Activated naive CD4-positive, alpha-beta T cell treated with anti-CD3 and anti-CD28 coated beads for 36 hours (primary cell): ENCODE results near the gene PDXP. TPM values are rescaled to one million over a fixed set of nuclear protein-coding genes. Genes with fewer than 3 reads are reported as not detected.
"Not testable (repeated sequence)": the region's sequence is repeated elsewhere in the genome, so short reads cannot be mapped to it uniquely, and the experiment has no call there.

Experiments used
- CTCF ChIA-PET: fragments of 350-600 bp; sonication (Branson Sonifier 250); formaldehyde crosslinking; loops from one replicate; lab custom pipeline; 2021; ENCODE audit warnings: antibody characterized with exemption; lab: Charles Lee
- DNase-seq: peaks from one replicate; pipeline ENCODE4 v3.0.0-alpha.2; 2020
- H3K27ac Mint-ChIP-seq: one replicate; pipeline ENCODE4 v1.8.0; 2021; ENCODE audit warnings: mild to moderate bottlenecking, mixed read lengths
- H3K27me3 Mint-ChIP-seq: one replicate; pipeline ENCODE4 v1.8.0; 2021; ENCODE audit warnings: low read depth, mixed read lengths
- H3K36me3 Mint-ChIP-seq: one replicate; pipeline ENCODE4 v1.8.0; 2021; ENCODE audit warnings: low read depth, mixed read lengths
- H3K4me1 Mint-ChIP-seq: one replicate; pipeline ENCODE4 v1.8.0; 2021; ENCODE audit warnings: low read depth, mixed read lengths
- H3K4me3 Mint-ChIP-seq: one replicate; pipeline ENCODE4 v1.8.0; 2021; ENCODE audit warnings: mild to moderate bottlenecking, moderate library complexity, mixed read lengths
- H3K9me3 Mint-ChIP-seq: one replicate; pipeline ENCODE4 v1.8.0; 2021; ENCODE audit warnings: mixed read lengths
- intact Hi-C: fragments of 100-400 bp; cut with micrococcal nuclease; formaldehyde crosslinking; loops from one replicate; pipeline ENCODE4 v1.15.1; 2023
- total RNA-seq, 2 experiments: library from RNA; stranded (reverse); gene quantifications; one replicate each; pipeline ENCODE4 v1.2.3, GENCODE V29; 2021

Gene PDXP
- total RNA-seq, 2 experiments from 2014 or later = 17.4 to 19.2 TPM

DNA sequence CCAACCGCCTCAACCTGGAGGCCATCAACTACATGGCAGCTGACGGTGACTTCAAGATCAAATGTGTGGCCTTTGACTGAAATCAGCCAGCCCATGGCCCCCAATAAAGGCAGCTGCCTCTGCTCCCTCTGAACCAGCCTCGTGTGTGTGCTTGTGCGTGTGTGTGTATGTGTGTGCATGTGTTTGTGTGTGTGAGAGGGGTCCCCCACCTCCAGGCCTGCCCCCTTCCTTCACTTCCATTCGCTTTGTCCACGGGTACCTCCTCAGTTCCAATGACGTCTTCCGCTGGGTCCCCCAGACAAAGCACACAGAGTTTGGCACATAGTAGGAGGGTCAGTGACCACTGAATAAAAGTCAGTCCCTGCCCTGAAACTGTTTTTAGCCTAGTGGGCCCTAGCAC, 21.1 kb downstream of the PDXP start:
- H3K36me3 Mint-ChIP-seq = no peaks in the 10 kb centered on the region
- CTCF ChIA-PET = interaction anchor here (0.5 to 15.6 kb wide), 10 partner anchors 18 to 219 kb away, joined by 3 to 260 read pairs (median 8); partner anchors contain the start of genes PDXP and SH3BP1

GRCh38 chr22:37680191-37680851, 21.8 kb downstream of the PDXP start:
- Mint-ChIP-seq H3K27ac (no peak overlapping the region), H3K9me3 (no peaks in the 10 kb centered on the region), H3K4me1 (peaks cover 28% of the 10 kb centered on the region), H3K4me3 (no peak overlapping the region), H3K36me3 (no peaks in the 10 kb centered on the region), H3K27me3 (no peaks in the 10 kb centered on the region)
- no peak for DNase-seq
- intact Hi-C loops = no loop called here
- CTCF ChIA-PET = interaction anchor here (0.6 to 15.6 kb wide), 11 partner anchors 15 to 218 kb away, joined by 3 to 260 read pairs (median 8); partner anchors contain the start of genes GCAT, PDXP and SH3BP1

More for the DNA sequence above, 21.1 kb downstream of the PDXP start:
- no peak for DNase-seq
- Mint-ChIP-seq H3K4me1 (peaks cover 32% of the 10 kb centered on the region), H3K27ac (no peak overlapping the region), H3K27me3 (no peaks in the 10 kb centered on the region), H3K4me3 (peak overlapping the region; percentile 10), H3K9me3 (no peaks in the 10 kb centered on the region)
- intact Hi-C loops = loop anchor here (5.0 to 10.0 kb wide), 3 partner anchors 128 to 445 kb away; partner anchors contain the start of genes ANKRD54 and GCAT

DNA sequence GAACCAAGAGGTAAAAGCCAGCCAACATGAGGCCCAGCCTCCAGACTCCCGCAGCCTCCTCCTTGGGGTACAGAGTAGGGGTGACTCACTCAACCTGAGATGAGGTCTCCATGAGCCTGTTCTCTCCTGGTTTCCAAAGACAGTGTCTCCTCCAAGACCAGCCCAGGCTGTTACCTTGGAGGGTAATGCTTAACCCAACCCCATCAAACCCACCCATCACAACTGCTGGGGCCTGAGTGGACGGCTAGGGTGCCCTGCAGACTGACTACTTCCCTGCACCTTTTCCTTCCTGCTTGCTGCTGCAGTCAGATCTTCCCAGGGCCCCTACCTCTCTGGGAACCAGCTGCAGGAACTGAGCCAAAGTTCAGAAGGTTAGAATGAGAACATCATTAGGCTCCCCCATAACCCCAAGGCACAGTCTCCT, 22.5 kb downstream of the PDXP start:
- CTCF ChIA-PET = interaction anchor here (1.0 to 15.6 kb wide), 16 partner anchors 10 to 141 kb away, joined by 3 to 260 read pairs (median 6); partner anchors contain the start of genes GCAT, PDXP and SH3BP1
- Mint-ChIP-seq H3K4me3 (no peak overlapping the region), H3K27ac (no peak overlapping the region), H3K9me3 (no peaks in the 10 kb centered on the region), H3K36me3 (no peaks in the 10 kb centered on the region), H3K27me3 (no peaks in the 10 kb centered on the region), H3K4me1 (peaks cover 26% of the 10 kb centered on the region)
- intact Hi-C loops = loop anchor here (1.0 kb wide), 4 partner anchors 20 to 73 kb away; partner anchors contain the start of gene GGA1
- DNase-seq = no peak

- Mint-ChIP-seq H3K4me3 (no peak overlapping the region), H3K27me3 (no peaks in the 10 kb centered on the region), H3K4me1 (peaks cover 26% of the 10 kb centered on the region), H3K36me3 (peaks cover 2% of the 10 kb centered on the region), H3K27ac (peak overlapping the region; percentile 61), H3K9me3 (no peaks in the 10 kb centered on the region)
- peak; percentile 86 for DNase-seq
- CTCF ChIA-PET = interaction anchor here (0.7 to 15.6 kb wide), 18 partner anchors 11 to 142 kb away, joined by 3 to 260 read pairs (median 6); partner anchors contain the start of genes GCAT, PDXP and SH3BP1
- intact Hi-C loops = loop anchor here (1.0 kb wide), 4 partner anchors 20 to 73 kb away; partner anchors contain the start of gene GGA1
Measured at GRCh38 chr22:37681556-37682049, 23.1 kb downstream of the PDXP start.

- H3K4me3 Mint-ChIP-seq = no peak overlapping the region
- no peaks in the 10 kb centered on the region for H3K27me3 Mint-ChIP-seq
- H3K9me3 Mint-ChIP-seq = no peaks in the 10 kb centered on the region
- H3K27ac Mint-ChIP-seq = no peak overlapping the region
- peaks cover 17% of the 10 kb centered on the region for H3K36me3 Mint-ChIP-seq
- H3K4me1 Mint-ChIP-seq = peaks cover 35% of the 10 kb centered on the region
- DNase-seq = no peak
- CTCF ChIA-PET = interaction anchor here (0.7 to 15.6 kb wide), 7 partner anchors 27 to 143 kb away, joined by 3 to 260 read pairs (median 10); partner anchors contain the start of genes GGA1, PDXP and SH3BP1
- intact Hi-C loops = no loop called here
Measured at GRCh38 chr22:37684803-37685615, 26.5 kb downstream of the PDXP start.

- H3K9me3 Mint-ChIP-seq = no peaks in the 10 kb centered on the region
- peak; percentile 81 for DNase-seq
- H3K36me3 Mint-ChIP-seq = peaks cover 25% of the 10 kb centered on the region
- peaks cover 32% of the 10 kb centered on the region for H3K4me1 Mint-ChIP-seq
- no peaks in the 10 kb centered on the region for H3K27me3 Mint-ChIP-seq
- H3K27ac Mint-ChIP-seq = peak within 1 kb of the TSS; percentile 85
- H3K4me3 Mint-ChIP-seq = peak within 1 kb of the TSS; percentile 92
- CTCF ChIA-PET = interaction anchor here (1.0 to 15.6 kb wide), 5 partner anchors 43 to 79 kb away, joined by 3 to 260 read pairs (median 3); partner anchors contain the start of gene SH3BP1
- intact Hi-C loops = loop anchor here (1.0 to 2.0 kb wide), 2 partner anchors 61 to 78 kb away; partner anchors contain the start of gene GGA1
Measured at GRCh38 chr22:37686002-37686982, 27.8 kb downstream of the PDXP start, which contains the start of gene NOL12. NOL12 (plus strand) TSS chr22:37686343; CDS start chr22:37686393, 50 bp downstream.

- H3K4me3 Mint-ChIP-seq = no peak overlapping the region
- no peak overlapping the region for H3K27ac Mint-ChIP-seq
Measured at GRCh38 chr22:37690407-37690806, 31.9 kb downstream of the PDXP start.

GRCh38 chr22:37690901-37691504, 32.5 kb downstream of the PDXP start:
- CTCF ChIA-PET = no interaction called here

More at GRCh38 chr22:37690407-37690806, 31.9 kb downstream of the PDXP start:
- peaks cover 27% of the 10 kb centered on the region for H3K4me1 Mint-ChIP-seq
- CTCF ChIA-PET = no interaction called here
- intact Hi-C loops = no loop called here
- DNase-seq = no peak
- H3K36me3 Mint-ChIP-seq = peaks cover 43% of the 10 kb centered on the region
- H3K9me3 Mint-ChIP-seq = no peaks in the 10 kb centered on the region
- no peaks in the 10 kb centered on the region for H3K27me3 Mint-ChIP-seq

DNA sequence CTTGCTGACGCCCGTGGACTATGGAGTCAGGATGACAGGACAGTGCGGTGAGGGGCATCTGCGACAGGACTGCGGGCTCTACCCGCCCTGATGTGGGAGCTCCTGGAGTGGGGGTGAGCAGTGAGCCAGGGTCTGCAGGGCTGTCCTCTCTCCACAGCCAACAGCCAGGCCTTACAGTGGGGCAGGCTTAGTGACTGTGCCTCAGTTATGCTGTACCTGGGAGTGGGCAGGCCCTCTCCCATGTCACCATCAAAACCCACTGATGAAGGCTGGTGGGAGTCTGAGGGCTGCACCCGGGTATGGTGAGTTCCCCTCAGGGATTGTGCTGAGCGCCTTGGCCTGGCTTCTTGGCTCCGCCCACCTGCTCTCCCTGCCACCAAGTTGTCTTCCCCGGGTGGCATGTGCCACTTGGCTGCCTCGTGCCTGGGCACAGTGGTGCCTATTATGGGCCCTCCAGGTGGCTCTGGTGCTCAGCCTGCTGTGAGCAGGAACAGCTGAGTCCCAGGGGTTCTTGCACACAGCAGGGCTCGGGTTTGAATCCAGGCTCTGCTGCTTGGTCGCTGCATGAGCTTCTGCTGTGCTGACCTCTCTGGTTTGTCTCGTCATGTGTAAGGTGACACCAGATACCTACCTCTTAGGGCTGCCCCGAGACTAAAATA, 34.2 kb downstream of the PDXP start:
- CTCF ChIA-PET = interaction anchor here (0.8 to 1.7 kb wide), 2 partner anchors 11 to 86 kb away, joined by 3 to 5 read pairs; no protein-coding TSS in a partner anchor
- intact Hi-C loops = no loop called here
- Mint-ChIP-seq H3K27ac (no peak overlapping the region), H3K4me3 (no peak overlapping the region), H3K27me3 (no peaks in the 10 kb centered on the region), H3K9me3 (no peaks in the 10 kb centered on the region), H3K36me3 (peaks cover 41% of the 10 kb centered on the region), H3K4me1 (peaks cover 28% of the 10 kb centered on the region)
- no peak for DNase-seq

More at GRCh38 chr22:37690901-37691504, 32.5 kb downstream of the PDXP start:
- intact Hi-C loops = no loop called here
- Mint-ChIP-seq H3K9me3 (no peaks in the 10 kb centered on the region), H3K27me3 (no peaks in the 10 kb centered on the region), H3K27ac (no peak overlapping the region), H3K4me1 (peaks cover 28% of the 10 kb centered on the region), H3K36me3 (peaks cover 46% of the 10 kb centered on the region), H3K4me3 (no peak overlapping the region)
- DNase-seq = no peak

DNA sequence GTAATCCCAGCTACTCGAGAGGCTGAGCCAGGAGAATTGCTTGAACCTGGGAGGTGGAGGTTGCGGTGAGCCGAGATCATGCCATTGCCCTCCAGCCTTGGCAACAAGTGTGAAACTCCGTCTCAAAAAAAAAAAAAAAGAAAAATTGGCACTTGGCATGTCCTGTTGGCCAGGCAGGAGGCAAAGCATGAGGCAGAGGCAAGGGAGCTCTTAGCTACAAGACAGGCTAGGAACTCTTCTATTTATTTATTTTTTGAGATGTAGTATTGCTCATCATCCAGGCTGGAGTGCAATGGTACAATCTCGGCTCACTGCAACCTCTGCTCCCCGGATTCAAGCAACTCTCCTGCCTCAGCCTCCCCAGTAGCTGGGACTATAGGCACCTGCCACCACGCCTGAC, 35.6 kb downstream of the PDXP start:
- DNase-seq, H3K4me3 Mint-ChIP-seq, H3K27ac Mint-ChIP-seq, H3K9me3 Mint-ChIP-seq, intact Hi-C loops, H3K27me3 Mint-ChIP-seq: not testable (repeated sequence)
- CTCF ChIA-PET = interaction anchor here (2.3 kb wide), 1 partner anchor 13 kb away, joined by 8 read pairs; no protein-coding TSS in a partner anchor
- H3K4me1 Mint-ChIP-seq = peaks cover 18% of the 10 kb centered on the region
- H3K36me3 Mint-ChIP-seq = peaks cover 32% of the 10 kb centered on the region
